SJSA1 (cell line): Measurements from ENCODE around the gene SH3TC1. TPM values are rescaled to one million over a fixed set of nuclear protein-coding genes. Genes with fewer than 3 reads are reported as not detected.

ENCODE experiments used
- DNase-seq, 2 experiments: peaks; one replicate each; pipeline ENCODE4 v3.0.0-alpha.2; 2015 to 2020; ENCODE audit warnings: low spot score in 2 of 2, low read depth in 1 of 2
- H3K27ac ChIP-seq: fragments of 250-450 bp; sonication (Bioruptor Pico); 2 replicates; pipeline ENCODE4 v1.5.1; 2020; ENCODE audit warnings: mild to moderate bottlenecking, moderate library complexity
- H3K27me3 ChIP-seq: fragments of 250-450 bp; sonication (Bioruptor Pico); replicated peaks from 2 replicates; pipeline ENCODE4 v1.5.1; 2020; ENCODE audit warnings: mild to moderate bottlenecking, moderate library complexity
- H3K36me3 ChIP-seq: fragments of 250-450 bp; sonication (Bioruptor Pico); 2 replicates; pipeline ENCODE4 v1.5.1; 2020; ENCODE audit warnings: mild to moderate bottlenecking
- H3K4me1 ChIP-seq: fragments of 250-450 bp; sonication (Bioruptor Pico); replicated peaks from 2 replicates; pipeline ENCODE4 v1.6.1; 2021; ENCODE audit warnings: mild to moderate bottlenecking
- H3K4me3 ChIP-seq: fragments of 250-450 bp; sonication (Bioruptor Pico); 2 replicates; pipeline ENCODE4 v1.5.1; 2020; ENCODE audit warnings: mild to moderate bottlenecking
- H3K9me3 ChIP-seq: fragments of 250-450 bp; sonication (Bioruptor Pico); replicated peaks from 2 replicates; pipeline ENCODE4 v1.5.1; 2020; ENCODE audit warnings: mild to moderate bottlenecking
- total RNA-seq: library from RNA; depleted of rRNA; stranded (reverse); fragments of >200 nt; shearing (Covaris generic); gene quantifications from 2 replicates; pipeline ENCODE4 v1.2.3, GENCODE V29; 2014

The SH3TC1 gene
- total RNA-seq, 1 experiment from 2014 or later, result 1.4 TPM

- no peaks in the 10 kb centered on the region for H3K36me3 ChIP-seq
- no peak overlapping the region for H3K27ac ChIP-seq
- no peak overlapping the region for H3K4me3 ChIP-seq
- no peak for DNase-seq
- H3K9me3 ChIP-seq, result no peaks in the 10 kb centered on the region
- no peaks in the 10 kb centered on the region for H3K27me3 ChIP-seq
- H3K4me1 ChIP-seq, result peaks cover 36% of the 10 kb centered on the region
Measured at GRCh38 chr4:8180310-8181093, 18.6 kb upstream of the SH3TC1 start.

- Histone ChIP-seq H3K27ac (no peak overlapping the region), H3K27me3 (no peaks in the 10 kb centered on the region), H3K36me3 (no peaks in the 10 kb centered on the region), H3K9me3 (no peaks in the 10 kb centered on the region), H3K4me1 (peaks cover 42% of the 10 kb centered on the region), H3K4me3 (no peak overlapping the region)
- DNase-seq, result no peak
Measured at GRCh38 chr4:8181119-8181518, 18.0 kb upstream of the SH3TC1 start.

- Histone ChIP-seq H3K36me3 (no peaks in the 10 kb centered on the region), H3K27ac (no peak overlapping the region), H3K27me3 (no peaks in the 10 kb centered on the region), H3K9me3 (no peaks in the 10 kb centered on the region), H3K4me3 (no peak overlapping the region), H3K4me1 (peaks cover 42% of the 10 kb centered on the region)
- no peak for DNase-seq
Measured at GRCh38 chr4:8181844-8182243, 17.2 kb upstream of the SH3TC1 start.

GRCh38 chr4:8182294-8182693 is 16.8 kb upstream of the SH3TC1 start:
- H3K4me3 ChIP-seq, result no peak overlapping the region
- H3K27me3 ChIP-seq, result no peaks in the 10 kb centered on the region
- no peaks in the 10 kb centered on the region for H3K36me3 ChIP-seq
- 0 out of 2 replicates have a peak overlapping the region, but pooled peaks have one; percentile 78 for H3K27ac ChIP-seq
- H3K9me3 ChIP-seq, result no peaks in the 10 kb centered on the region
- peaks cover 42% of the 10 kb centered on the region for H3K4me1 ChIP-seq
- no peak for DNase-seq

- DNase-seq, result peak; percentile 97 to 98
- Histone ChIP-seq H3K4me3 (no peak overlapping the region), H3K9me3 (no peaks in the 10 kb centered on the region), H3K27ac (peak overlapping the region; percentile 78), H3K4me1 (peaks cover 42% of the 10 kb centered on the region), H3K27me3 (no peaks in the 10 kb centered on the region), H3K36me3 (no peaks in the 10 kb centered on the region)
Measured at GRCh38 chr4:8182858-8183725, 16.0 kb upstream of the SH3TC1 start.

GRCh38 chr4:8184061-8184460 is 15.0 kb upstream of the SH3TC1 start:
- no peak overlapping the region for H3K4me3 ChIP-seq
- H3K9me3 ChIP-seq, result no peaks in the 10 kb centered on the region
- H3K27me3 ChIP-seq, result no peaks in the 10 kb centered on the region
- no peaks in the 10 kb centered on the region for H3K36me3 ChIP-seq
- H3K4me1 ChIP-seq, result peaks cover 42% of the 10 kb centered on the region
- peak overlapping the region; percentile 35 for H3K27ac ChIP-seq
- no peak for DNase-seq

- Histone ChIP-seq H3K36me3 (no peaks in the 10 kb centered on the region), H3K27ac (no peak overlapping the region), H3K4me3 (no peak overlapping the region)
Measured at GRCh38 chr4:8185295-8185694, 13.8 kb upstream of the SH3TC1 start.

GRCh38 chr4:8185930-8186329 is 13.2 kb upstream of the SH3TC1 start:
- DNase-seq, result no peak
- Histone ChIP-seq H3K4me1 (peaks cover 49% of the 10 kb centered on the region), H3K4me3 (no peak overlapping the region), H3K27ac (no peak overlapping the region), H3K9me3 (no peaks in the 10 kb centered on the region), H3K27me3 (no peaks in the 10 kb centered on the region), H3K36me3 (no peaks in the 10 kb centered on the region)

More at GRCh38 chr4:8185295-8185694, 13.8 kb upstream of the SH3TC1 start:
- no peaks in the 10 kb centered on the region for H3K27me3 ChIP-seq
- peak; percentile 50 to 70 for DNase-seq
- peaks cover 42% of the 10 kb centered on the region for H3K4me1 ChIP-seq
- no peaks in the 10 kb centered on the region for H3K9me3 ChIP-seq

GRCh38 chr4:8188085-8188484 is 11.0 kb upstream of the SH3TC1 start:
- Histone ChIP-seq H3K27me3 (no peaks in the 10 kb centered on the region), H3K27ac (no peak overlapping the region), H3K4me1 (peaks cover 44% of the 10 kb centered on the region), H3K4me3 (no peak overlapping the region), H3K36me3 (no peaks in the 10 kb centered on the region), H3K9me3 (no peaks in the 10 kb centered on the region)
- no peak for DNase-seq

GRCh38 chr4:8188743-8189550 is 10.1 kb upstream of the SH3TC1 start:
- Histone ChIP-seq H3K27me3 (no peaks in the 10 kb centered on the region), H3K9me3 (no peaks in the 10 kb centered on the region), H3K36me3 (no peaks in the 10 kb centered on the region), H3K27ac (no peak overlapping the region), H3K4me3 (no peak overlapping the region), H3K4me1 (peaks cover 37% of the 10 kb centered on the region)
- no peak for DNase-seq

GRCh38 chr4:8189551-8190466 is 9.3 kb upstream of the SH3TC1 start:
- Histone ChIP-seq H3K4me1 (peaks cover 28% of the 10 kb centered on the region), H3K4me3 (no peak overlapping the region), H3K9me3 (no peaks in the 10 kb centered on the region), H3K36me3 (no peaks in the 10 kb centered on the region), H3K27me3 (no peaks in the 10 kb centered on the region), H3K27ac (no peak overlapping the region)
- no peak for DNase-seq

GRCh38 chr4:8191136-8191747 is 7.8 kb upstream of the SH3TC1 start:
- Histone ChIP-seq H3K9me3 (no peaks in the 10 kb centered on the region), H3K4me1 (peaks cover 15% of the 10 kb centered on the region), H3K27me3 (no peaks in the 10 kb centered on the region), H3K4me3 (no peak overlapping the region), H3K27ac (peak overlapping the region; percentile 73), H3K36me3 (no peaks in the 10 kb centered on the region)
- peak; percentile 77 to 78 for DNase-seq
